Germinal center (tissue), 1 donor: ENCODE data around the gene MORC2.
A peak's percentile ranks its signal among the peaks of the same experiment; 100 is the strongest.

Experiments used
- DNase-seq: peaks from one replicate; pipeline ENCODE4 v3.0.0; 2012; ENCODE audit warnings: mixed read lengths, low spot score

Gene MORC2

GRCh38 chr22:30921108-30921507 lies 47.5 kb downstream of the MORC2 start:
- DNase-seq, result no peak

- DNase-seq, result peak; percentile 84
Measured at GRCh38 chr22:30920407-30920806, 48.2 kb downstream of the MORC2 start.

- no peak for DNase-seq
Measured at GRCh38 chr22:30919973-30920372, 48.6 kb downstream of the MORC2 start.

GRCh38 chr22:30918761-30919160 lies 49.8 kb downstream of the MORC2 start:
- no peak for DNase-seq

- DNase-seq, result no peak
Measured at GRCh38 chr22:30910358-30910757, 58.2 kb downstream of the MORC2 start.

- DNase-seq, result no peak
Measured at GRCh38 chr22:30909306-30909705, 59.3 kb downstream of the MORC2 start.

- DNase-seq, result no peak
Measured at GRCh38 chr22:30908051-30908461, 60.5 kb downstream of the MORC2 start.

GRCh38 chr22:30906946-30907345 lies 61.6 kb downstream of the MORC2 start:
- DNase-seq, result no peak

GRCh38 chr22:30906411-30906810 lies 62.2 kb downstream of the MORC2 start:
- DNase-seq, result no peak

- no peak for DNase-seq
Measured at GRCh38 chr22:30905696-30906341, 62.8 kb downstream of the MORC2 start.

GRCh38 chr22:30903876-30904460 lies 64.6 kb downstream of the MORC2 start:
- DNase-seq, result no peak

GRCh38 chr22:30902496-30903357 lies 65.8 kb downstream of the MORC2 start:
- peak; percentile 32 for DNase-seq

GRCh38 chr22:30894371-30894740 lies 74.2 kb downstream of the MORC2 start:
- no peak for DNase-seq

GRCh38 chr22:30893434-30894370 lies 74.9 kb downstream of the MORC2 start:
- no peak for DNase-seq

GRCh38 chr22:30892731-30893221 lies 75.8 kb downstream of the MORC2 start:
- no peak for DNase-seq

GRCh38 chr22:30892286-30892685 lies 76.3 kb downstream of the MORC2 start:
- no peak for DNase-seq

GRCh38 chr22:30891781-30892180 lies 76.8 kb downstream of the MORC2 start:
- no peak for DNase-seq

- DNase-seq, result no peak
Measured at GRCh38 chr22:30891443-30891755, 77.2 kb downstream of the MORC2 start.

- peak; percentile 52 for DNase-seq
Measured at GRCh38 chr22:30890686-30891442, 77.7 kb downstream of the MORC2 start.

GRCh38 chr22:30889996-30890480 lies 78.5 kb downstream of the MORC2 start:
- no peak for DNase-seq
